Left lung (tissue), 10 donors: ENCODE results near the gene TM4SF1. TPM values are rescaled to one million over a fixed set of nuclear protein-coding genes. Genes with fewer than 3 reads are reported as not detected.
A peak's percentile ranks its signal among the peaks of the same experiment; 100 is the strongest.

Experiments
- ATAC-seq: fragments of 200-7000 bp; cut with Tn5 transposase; one replicate; pipeline ENCODE4 v1.9.1; 2020; ENCODE audit warnings: moderate library complexity
- DNase-seq, 4 donors: peaks; one replicate each; pipeline ENCODE4 v3.0.0-alpha.2; 2013 to 2020
- H3K27ac ChIP-seq, 2 donors: fragments of 200-600 bp; sonication (generic) in 1 of 2; one replicate each; pipeline versions ENCODE4 v1.5.0 to v1.8.0; 2020 to 2021
- H3K27me3 ChIP-seq, 2 donors: fragments of 200-600 bp; sonication (generic) in 1 of 2; one replicate each; pipeline versions ENCODE4 v1.5.0 to v1.8.0; 2020 to 2021
- H3K36me3 ChIP-seq, 2 donors: fragments of 200-600 bp; sonication (generic) in 1 of 2; one replicate each; pipeline versions ENCODE4 v1.5.0 to v1.8.0; 2020 to 2021
- H3K4me1 ChIP-seq, 2 donors: fragments of 200-600 bp; one replicate each; pipeline ENCODE4 v1.8.0; 2021
- H3K4me3 ChIP-seq, 2 donors: fragments of 200-600 bp; sonication (generic) in 1 of 2; one replicate each; pipeline versions ENCODE4 v1.5.0 to v1.8.0; 2020 to 2021; ENCODE audit warnings: mild to moderate bottlenecking in 1 of 2
- H3K9me3 ChIP-seq, 2 donors: fragments of 200-600 bp; sonication (generic) in 1 of 2; one replicate each; pipeline versions ENCODE4 v1.5.0 to v1.8.0; 2020 to 2021
- CTCF ChIP-seq, 2 donors: fragments of 200-600 bp; sonication (generic) in 1 of 2; IDR thresholded peaks; one replicate each; pipeline versions ENCODE4 v1.5.0 to v1.8.0; 2021; ENCODE audit warnings: antibody characterized with exemption in 2 of 2
- intact Hi-C, 2 donors: fragments of 100-400 bp; cut with DNase I; formaldehyde crosslinking; loops; one replicate each; pipeline versions ENCODE4 v1.11.2 to v1.14.2; 2022
- polyA plus RNA-seq, 6 donors: library from polyadenylated mRNA; unstranded; fragments of 120-200 nt; gene quantifications; one replicate each; pipeline ENCODE4 v1.2.1, GENCODE V29; 2013; ENCODE audit not compliant: insufficient read length in 6 of 6
- total RNA-seq, 2 donors: library from RNA; stranded (reverse); fragmentation: NEBNext Ultra II Directional; extraction: Animal tissue kit (Norgen Biotek cat#: 25700); gene quantifications; one replicate each; pipeline ENCODE4 v1.2.1, GENCODE V29; 2021
- donor health status: DM: no; HTN: yes; CAD: no.
- donor health status: DM: no; HTN: no; CAD: no.

Gene TM4SF1
- total and polyA plus RNA-seq, 8 donors = 74.1 to 283 (median 109) TPM

- H3K4me1 ChIP-seq = no peaks in the 10 kb centered on the region
- ATAC-seq (peak; percentile 60), DNase-seq (peak in 1 of 4 donors; percentile 42)
- H3K4me3 ChIP-seq = no peak overlapping the region
- H3K9me3 ChIP-seq = no peaks in the 10 kb centered on the region
- H3K27ac ChIP-seq = no peak overlapping the region
- no peaks in the 10 kb centered on the region for H3K27me3 ChIP-seq
- no peaks in the 10 kb centered on the region for H3K36me3 ChIP-seq
- intact Hi-C loops = loop anchor here in 1 of 2 donors (10.0 kb wide), 1 partner anchor 129 kb away; no protein-coding TSS in a partner anchor
- TF ChIP-seq CTCF (IDR thresholded peaks at IDR 0.05) = no peak
These were observed 21.3 kb downstream of the TM4SF1 start for GRCh38 chr3:149356044-149356592.

- Histone ChIP-seq H3K27ac (no peak overlapping the region), H3K4me3 (no peak overlapping the region), H3K36me3 (no peaks in the 10 kb centered on the region), H3K27me3 (no peaks in the 10 kb centered on the region), H3K4me1 (no peaks in the 10 kb centered on the region), H3K9me3 (no peaks in the 10 kb centered on the region)
- no peak for TF ChIP-seq CTCF (IDR thresholded peaks at IDR 0.05)
- DNase-seq (no peak), ATAC-seq (no peak)
- intact Hi-C loops = loop anchor here in 1 of 2 donors (10.0 kb wide), 1 partner anchor 131 kb away; no protein-coding TSS in a partner anchor
These were observed 23.8 kb downstream of the TM4SF1 start for GRCh38 chr3:149353581-149354184.

- TF ChIP-seq CTCF (IDR thresholded peaks at IDR 0.05) = peak; percentile 53 to 78
- ATAC-seq (peak; percentile 94), DNase-seq (peak in 3 of 4 donors; percentile 28 to 83 (median 63))
- H3K9me3 ChIP-seq = no peaks in the 10 kb centered on the region
- no peak overlapping the region for H3K4me3 ChIP-seq
- H3K4me1 ChIP-seq = no peaks in the 10 kb centered on the region
- intact Hi-C loops = loop anchor here in 1 of 2 donors (10.0 kb wide), 1 partner anchor 132 kb away; no protein-coding TSS in a partner anchor
- H3K36me3 ChIP-seq = no peaks in the 10 kb centered on the region
- H3K27ac ChIP-seq = peak overlapping the region in 1 of 2 donors; percentile 19
- no peaks in the 10 kb centered on the region for H3K27me3 ChIP-seq
These were observed 24.9 kb downstream of the TM4SF1 start for GRCh38 chr3:149352556-149352955.

GRCh38 chr3:149343951-149344350 is 33.5 kb downstream of the TM4SF1 start:
- no peak for TF ChIP-seq CTCF (IDR thresholded peaks at IDR 0.05)
- H3K27ac ChIP-seq = no peak overlapping the region
- H3K27me3 ChIP-seq = no peaks in the 10 kb centered on the region
- DNase-seq (no peak), ATAC-seq (no peak)
- H3K9me3 ChIP-seq = no peaks in the 10 kb centered on the region
- intact Hi-C loops = no loop called here
- H3K4me1 ChIP-seq = peaks cover 6 to 42% of the 10 kb centered on the region in 2 donors
- H3K4me3 ChIP-seq = no peak overlapping the region
- H3K36me3 ChIP-seq = no peaks in the 10 kb centered on the region
